ENCODE results near the gene MESP2.
"Not testable (repeated sequence)": the region's sequence is repeated elsewhere in the genome, so short reads cannot be mapped to it uniquely, and the experiment has no call there.

Gene MESP2

GRCh38 chr15:89781891-89782618 is 5.9 kb downstream of the MESP2 start:
- TF ChIP-seq CTCF (IDR thresholded peaks at IDR 0.05; ENCODE audit: extremely low read depth, missing control alignments) = no peak
- no peak for DNase-seq (ENCODE audit: low spot score)

GRCh38 chr15:89782619-89782950 is 6.5 kb downstream of the MESP2 start:
- DNase-seq (ENCODE audit: low spot score) = not testable (repeated sequence)

- no peak for TF ChIP-seq CTCF (IDR thresholded peaks at IDR 0.05; ENCODE audit: extremely low read depth, missing control alignments)
- no peak for DNase-seq (ENCODE audit: low spot score)
Measured at GRCh38 chr15:89783111-89783860, 7.2 kb downstream of the MESP2 start.

GRCh38 chr15:89783861-89784685 is 7.9 kb downstream of the MESP2 start:
- TF ChIP-seq CTCF (IDR thresholded peaks at IDR 0.05; ENCODE audit: extremely low read depth, missing control alignments) = no peak
- DNase-seq (ENCODE audit: low spot score) = no peak

- no peak for DNase-seq (ENCODE audit: low spot score)
- no peak for TF ChIP-seq CTCF (IDR thresholded peaks at IDR 0.05; ENCODE audit: extremely low read depth, missing control alignments)
Measured at GRCh38 chr15:89784686-89784960, 8.5 kb downstream of the MESP2 start.

GRCh38 chr15:89785064-89785773 is 9.1 kb downstream of the MESP2 start:
- DNase-seq (ENCODE audit: low spot score) = no peak
- no peak for TF ChIP-seq CTCF (IDR thresholded peaks at IDR 0.05; ENCODE audit: extremely low read depth, missing control alignments)

GRCh38 chr15:89785774-89786140 is 9.6 kb downstream of the MESP2 start:
- no peak for TF ChIP-seq CTCF (IDR thresholded peaks at IDR 0.05; ENCODE audit: extremely low read depth, missing control alignments)

More at GRCh38 chr15:89785774-89786140, 9.6 kb downstream of the MESP2 start:
- no peak for DNase-seq (ENCODE audit: low spot score)
